HL-60/S4 treated with retinoic acid at 250 ng/mL for 4 days and 3 days (cell line): ENCODE data around the gene TMSB10.
"Not testable (repeated sequence)": the region's sequence is repeated elsewhere in the genome, so short reads cannot be mapped to it uniquely, and the experiment has no call there.

Experiments
- in situ Hi-C: fragments of 300-500 bp; cut with MboI; formaldehyde crosslinking; loops from 2 replicates; pipeline ENCODE4 v1.7.0; 2022; ENCODE audit warnings: low sequenced_read_pairs

TMSB10 gene

DNA sequence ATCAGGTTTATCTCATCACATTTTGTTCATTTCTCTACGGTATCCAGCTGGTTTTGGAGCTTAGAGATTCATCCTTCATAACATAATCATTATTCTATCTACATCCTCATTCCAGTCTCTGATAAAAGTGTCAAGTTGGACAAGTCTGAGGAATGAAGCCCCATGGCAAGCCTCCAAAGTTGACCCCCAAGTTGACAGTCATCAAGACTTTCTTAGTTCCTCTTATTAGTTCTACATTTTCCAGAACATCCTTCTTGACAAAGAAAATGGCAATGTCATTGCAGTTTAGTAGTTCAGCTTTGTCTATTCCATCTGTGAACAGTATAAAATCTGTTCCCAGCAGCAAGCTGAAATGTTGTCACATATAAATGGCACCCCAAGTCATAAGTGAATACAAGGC lies 4.5 kb upstream of the TMSB10 start:
- in situ Hi-C loops = no loop called here

DNA sequence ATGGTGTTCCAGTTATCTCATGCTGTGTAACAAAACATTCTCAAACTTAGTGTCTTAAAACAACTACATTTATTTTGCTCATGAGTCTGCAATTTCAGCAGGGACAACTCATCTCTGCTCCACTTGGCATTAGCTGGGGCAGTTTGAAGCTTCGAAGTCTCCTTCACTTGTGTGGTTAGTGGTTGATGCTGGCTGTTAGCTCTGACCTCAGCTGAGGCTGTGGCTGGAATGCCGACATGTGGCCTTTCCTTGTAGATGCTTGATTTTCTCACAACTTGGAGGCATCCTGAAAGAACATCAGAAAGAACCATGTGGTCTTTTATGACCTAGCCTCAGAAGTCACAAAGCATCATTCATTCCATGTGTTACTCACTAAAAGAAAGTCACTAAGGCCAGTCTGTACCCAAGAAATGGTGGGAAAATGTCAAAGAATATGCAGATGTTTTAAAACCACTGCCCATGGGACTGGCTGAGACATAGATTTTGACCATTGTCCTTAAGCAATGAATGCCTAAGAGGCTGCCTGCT lies 3.8 kb upstream of the TMSB10 start:
- in situ Hi-C loops = no loop called here

DNA sequence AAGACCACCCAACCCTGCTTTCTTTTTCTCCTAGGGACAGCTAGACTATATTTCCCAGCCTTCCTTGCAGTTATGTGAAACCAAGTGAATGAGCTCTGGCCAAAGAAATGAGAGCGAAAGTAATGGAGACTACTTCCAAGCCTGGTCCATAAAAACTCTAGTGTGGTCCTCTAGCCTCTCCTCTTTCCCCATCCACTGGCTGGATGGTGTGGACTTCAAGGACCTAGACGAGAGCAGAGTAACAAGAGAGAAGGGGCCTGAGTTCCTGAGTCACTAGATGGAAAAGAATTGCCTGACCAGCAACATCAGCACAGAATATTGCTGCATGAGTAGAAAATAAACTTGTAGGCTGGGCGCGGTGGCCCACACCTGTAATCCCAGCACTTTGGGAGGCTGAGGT lies 2.9 kb upstream of the TMSB10 start:
- in situ Hi-C loops = no loop called here

DNA sequence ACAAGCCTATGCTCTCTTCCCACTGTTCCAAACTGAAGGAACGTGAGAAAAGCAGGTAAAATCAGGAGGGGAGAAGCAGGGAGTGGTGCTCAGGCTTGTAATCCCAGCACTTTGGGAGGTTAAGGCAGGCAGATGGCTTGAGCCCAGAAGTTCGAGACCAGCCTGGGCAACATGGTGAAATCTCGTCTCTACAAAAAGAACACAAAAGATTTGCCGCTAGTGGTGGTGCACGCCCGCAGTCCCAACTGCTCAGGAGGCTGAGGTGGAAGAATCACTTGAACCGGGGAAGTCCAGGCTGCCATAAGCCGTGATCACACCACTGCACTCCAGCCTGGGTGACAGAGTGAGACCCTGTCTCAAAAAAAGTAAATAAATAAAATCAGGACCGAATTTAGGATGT lies 1.3 kb upstream of the TMSB10 start:
- in situ Hi-C loops = no loop called here

DNA sequence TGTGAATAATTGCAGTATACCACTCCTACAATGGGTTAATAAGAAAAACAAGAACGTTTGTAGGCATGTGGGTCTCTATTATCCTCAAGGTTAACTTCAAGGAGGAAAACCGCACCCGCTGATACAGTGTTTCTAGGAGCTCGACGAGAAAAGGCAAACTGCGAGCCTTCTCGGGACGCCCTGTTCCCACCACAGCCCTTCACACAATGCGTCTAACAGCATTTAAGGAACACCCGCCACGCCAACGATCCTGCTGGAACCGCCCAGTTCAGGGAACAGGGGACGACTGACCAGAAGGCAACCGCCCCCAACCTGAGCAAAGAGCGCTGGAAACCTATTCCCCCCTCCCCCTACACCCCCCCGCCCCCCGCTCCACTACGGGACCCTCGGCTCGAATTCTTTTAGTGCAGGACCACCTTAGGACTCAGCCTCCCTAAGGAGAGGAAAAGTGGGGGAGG lies 710 bp upstream of the TMSB10 start:
- in situ Hi-C loops = no loop called here

DNA sequence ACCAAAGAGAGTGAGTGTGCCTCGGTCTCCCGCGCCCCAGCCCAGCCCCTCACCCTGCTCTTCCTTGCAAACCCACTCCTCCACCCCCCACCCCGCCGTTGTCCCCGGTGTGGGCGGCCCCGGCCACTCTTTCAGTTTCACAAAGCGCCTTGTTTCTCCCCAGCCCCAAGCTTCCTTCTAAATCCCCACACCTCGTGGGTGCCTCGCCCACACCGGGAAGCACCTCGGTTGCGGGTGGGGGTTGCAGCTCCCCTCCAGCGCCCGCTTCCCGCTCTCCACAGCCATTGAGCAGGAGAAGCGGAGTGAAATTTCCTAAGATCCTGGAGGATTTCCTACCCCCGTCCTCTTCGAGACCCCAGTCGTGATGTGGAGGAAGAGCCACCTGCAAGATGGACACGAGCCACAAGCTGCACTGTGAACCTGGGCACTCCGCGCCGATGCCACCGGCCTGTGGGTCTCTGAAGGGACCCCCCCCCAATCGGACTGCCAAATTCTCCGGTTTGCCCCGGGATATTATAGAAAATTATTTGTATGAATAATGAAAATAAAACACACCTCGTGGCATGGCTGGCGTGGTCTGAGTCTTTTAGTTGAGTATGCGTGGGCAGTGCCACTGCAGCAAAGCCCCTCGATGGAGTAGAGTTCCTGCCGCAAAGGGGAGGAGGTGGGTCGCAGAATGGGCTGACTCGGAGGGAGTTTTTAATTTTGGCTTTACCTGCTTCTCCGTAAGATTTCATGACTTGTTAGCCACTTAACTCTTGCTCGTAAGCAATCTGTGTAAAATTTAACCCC lies 848 bp downstream of the TMSB10 start:
- in situ Hi-C loops = no loop called here

DNA sequence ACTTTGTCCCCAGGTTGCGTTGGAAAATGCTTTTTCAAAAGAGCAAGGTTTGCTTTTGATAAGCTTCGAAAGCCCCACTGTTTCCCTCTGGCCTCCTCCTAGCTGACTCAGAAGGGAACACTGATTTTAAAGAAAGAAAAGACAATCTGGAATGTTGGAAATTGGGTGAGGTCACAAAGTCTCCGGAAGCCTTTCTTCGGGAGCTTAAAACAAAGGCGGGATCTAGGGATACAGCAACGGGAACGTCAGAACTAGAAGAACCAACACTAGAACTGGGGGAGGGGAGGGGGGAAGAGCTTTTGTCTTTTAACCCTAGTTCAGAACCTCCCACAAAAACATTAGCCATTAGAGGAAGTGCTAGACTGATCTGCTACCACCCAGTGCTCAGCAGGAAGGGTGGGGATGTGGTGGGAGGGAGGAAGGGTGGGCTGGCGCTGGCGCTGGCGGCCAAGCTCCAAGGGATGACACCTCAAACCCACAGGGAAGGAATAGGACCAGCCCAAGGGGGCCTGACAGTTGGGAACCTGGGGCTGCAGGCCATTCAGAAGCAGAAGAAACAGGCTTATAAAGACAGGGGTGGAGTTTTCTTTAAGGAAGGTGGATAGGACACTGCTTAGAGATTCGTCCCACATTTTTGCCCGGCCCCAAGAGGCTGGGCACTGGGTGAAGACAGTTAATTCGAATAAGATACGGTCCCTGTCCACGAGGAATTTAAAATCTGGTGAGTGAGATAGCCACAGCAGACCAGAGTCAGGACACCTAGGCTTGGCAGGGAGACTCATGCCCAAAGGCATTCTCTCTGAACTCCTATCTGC lies 1.7 kb downstream of the TMSB10 start:
- in situ Hi-C loops = no loop called here

DNA sequence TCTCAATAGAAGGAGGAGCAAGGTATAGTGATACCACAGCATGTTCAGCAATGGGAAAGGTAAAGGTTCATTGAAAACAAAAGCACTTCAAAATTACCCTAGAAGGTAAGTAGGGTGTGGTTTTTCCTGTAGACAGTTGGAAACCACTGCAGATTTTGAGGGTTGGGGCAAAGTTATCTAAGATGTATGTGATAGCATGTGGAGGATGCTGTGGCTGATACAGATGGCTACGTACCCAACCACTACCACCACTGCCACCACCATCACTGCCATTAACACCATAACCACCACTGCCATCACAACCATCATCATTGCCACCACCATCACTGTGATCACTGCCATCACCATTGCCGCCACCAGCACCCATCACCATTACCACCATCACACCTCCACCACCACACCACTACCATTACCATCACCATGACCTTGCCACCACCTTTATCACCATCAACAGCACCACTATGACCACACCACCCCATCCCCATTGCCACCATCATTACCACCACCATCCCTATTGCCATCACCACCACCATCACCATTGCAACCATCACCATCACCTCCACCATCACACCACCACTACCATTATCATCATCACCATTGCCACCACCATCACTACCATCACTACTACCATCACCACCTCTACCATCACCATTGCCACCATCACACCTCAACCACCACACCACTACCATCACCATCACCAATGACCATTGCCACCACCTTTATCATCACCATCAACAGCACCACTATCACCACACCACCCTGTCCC lies 3.7 kb downstream of the TMSB10 start:
- in situ Hi-C loops = no loop called here

DNA sequence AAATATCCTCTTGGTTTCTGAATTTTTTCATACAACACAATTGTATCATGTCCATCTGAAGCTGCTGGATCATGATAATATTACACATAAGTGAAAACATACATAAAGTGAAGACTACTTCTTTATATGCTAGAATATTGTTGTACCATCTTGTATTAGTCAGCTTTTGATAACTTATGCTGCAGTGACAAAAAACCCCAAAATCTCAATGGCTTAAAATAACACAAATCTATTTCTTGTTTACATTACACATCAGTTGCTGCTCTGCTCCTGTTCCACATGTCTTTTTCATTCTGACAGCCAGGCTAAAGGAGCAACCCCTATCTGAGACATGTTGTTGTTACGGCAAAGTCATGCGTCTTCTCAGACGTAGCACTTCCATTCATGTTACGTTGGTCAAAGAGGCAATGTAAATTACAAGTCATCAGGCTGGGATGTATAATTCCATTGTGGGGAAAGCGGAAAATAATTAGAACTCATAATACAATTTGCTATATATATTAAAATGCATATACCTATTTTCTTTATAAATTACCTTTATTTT lies 5.8 kb downstream of the TMSB10 start:
- in situ Hi-C loops = no loop called here

DNA sequence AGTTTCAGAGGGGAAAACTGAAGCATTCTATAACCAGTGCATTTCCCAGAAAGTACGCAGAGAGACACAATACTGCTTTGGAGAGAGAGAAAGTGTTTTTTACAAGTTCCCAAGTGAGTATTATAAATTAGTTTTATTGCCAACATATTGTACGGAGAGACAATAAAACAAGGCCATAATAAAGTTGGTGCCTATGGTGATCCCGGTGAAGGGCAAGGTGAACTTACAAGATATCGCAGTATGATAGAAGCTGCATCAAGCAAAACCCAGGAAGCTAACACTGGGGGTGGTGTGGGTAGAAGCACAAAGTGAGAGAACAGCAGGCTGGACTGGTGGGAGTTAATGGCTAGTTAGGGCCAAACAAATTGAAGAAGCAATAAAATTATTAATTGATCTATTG lies 7.5 kb downstream of the TMSB10 start:
- in situ Hi-C loops = no loop called here

DNA sequence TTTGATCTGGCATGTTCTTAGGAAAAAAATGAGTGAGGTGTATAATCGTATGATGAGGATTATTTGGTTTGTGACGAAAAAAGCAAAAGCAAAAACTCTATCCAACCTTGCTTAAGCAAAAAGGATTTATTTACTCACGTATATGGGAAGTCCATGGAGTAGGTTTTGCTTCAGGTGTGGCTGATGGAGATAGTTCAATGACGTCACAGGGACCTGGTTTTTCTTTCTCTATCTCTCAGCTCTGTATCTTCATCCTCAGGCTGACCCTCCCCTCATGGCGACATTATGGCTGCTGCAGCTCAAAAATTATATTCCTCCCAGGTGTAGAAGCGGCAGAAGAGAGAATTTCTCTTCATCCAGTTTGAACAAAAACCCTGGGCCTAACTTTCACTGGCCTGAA lies 8.9 kb downstream of the TMSB10 start:
- in situ Hi-C loops = no loop called here

DNA sequence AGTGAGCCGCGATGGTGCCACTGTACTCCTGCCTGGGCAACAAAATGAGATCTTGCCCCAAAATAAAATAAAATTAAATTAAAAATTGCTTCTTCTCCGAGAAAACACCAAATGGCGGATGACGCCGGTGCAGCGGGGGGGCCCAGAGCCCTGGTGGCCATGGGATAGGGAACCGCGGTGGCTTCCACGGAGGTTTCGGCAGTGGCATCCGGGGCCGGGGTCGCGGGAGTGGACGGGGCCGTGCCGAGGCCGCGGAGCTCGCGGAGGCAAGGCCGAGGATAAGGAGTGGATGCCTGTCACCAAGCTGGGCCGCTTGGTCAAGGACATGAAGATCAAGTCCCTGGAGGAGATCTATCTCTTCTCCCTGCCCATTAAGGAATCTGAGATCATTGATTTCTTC lies 10.2 kb downstream of the TMSB10 start:
- in situ Hi-C loops = not testable (repeated sequence)

DNA sequence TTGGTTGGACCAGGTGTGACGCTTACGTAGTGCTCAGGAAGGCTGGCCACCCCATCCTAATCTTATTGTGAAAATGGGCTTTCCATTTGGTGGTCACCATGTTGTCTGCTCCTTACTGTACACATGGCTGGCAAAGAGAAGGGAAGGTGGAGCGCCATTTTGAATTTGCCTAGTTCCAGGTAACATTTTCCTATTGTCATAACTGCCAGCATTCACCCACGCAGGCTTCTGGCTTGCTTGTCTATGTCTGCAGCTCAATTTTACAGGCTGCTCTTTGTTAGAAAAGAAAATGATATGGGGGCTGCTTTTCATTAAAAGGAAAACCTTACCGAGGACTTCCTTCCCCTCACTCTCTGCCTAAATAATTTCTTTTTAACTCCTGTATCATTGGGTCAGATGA lies 12.4 kb downstream of the TMSB10 start:
- in situ Hi-C loops = not testable (repeated sequence)

DNA sequence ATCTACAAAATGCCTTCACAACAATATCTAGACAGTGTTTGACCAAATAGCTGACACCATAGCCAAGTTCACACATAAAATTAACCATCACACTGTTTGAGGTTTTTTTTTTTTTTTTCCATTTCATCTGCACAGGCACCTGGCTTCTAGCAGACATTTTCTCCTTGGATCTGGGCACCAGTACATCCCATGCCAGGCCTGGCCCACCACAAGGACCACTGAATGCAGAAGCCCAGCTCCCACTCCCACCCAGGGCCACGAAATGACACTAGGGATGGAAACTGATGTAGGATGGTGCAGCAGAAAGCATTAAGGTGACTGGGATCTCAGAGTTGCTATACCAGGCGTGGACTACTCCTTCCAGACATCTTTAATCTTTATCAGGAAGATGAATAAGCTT lies 13.0 kb downstream of the TMSB10 start:
- in situ Hi-C loops = no loop called here

DNA sequence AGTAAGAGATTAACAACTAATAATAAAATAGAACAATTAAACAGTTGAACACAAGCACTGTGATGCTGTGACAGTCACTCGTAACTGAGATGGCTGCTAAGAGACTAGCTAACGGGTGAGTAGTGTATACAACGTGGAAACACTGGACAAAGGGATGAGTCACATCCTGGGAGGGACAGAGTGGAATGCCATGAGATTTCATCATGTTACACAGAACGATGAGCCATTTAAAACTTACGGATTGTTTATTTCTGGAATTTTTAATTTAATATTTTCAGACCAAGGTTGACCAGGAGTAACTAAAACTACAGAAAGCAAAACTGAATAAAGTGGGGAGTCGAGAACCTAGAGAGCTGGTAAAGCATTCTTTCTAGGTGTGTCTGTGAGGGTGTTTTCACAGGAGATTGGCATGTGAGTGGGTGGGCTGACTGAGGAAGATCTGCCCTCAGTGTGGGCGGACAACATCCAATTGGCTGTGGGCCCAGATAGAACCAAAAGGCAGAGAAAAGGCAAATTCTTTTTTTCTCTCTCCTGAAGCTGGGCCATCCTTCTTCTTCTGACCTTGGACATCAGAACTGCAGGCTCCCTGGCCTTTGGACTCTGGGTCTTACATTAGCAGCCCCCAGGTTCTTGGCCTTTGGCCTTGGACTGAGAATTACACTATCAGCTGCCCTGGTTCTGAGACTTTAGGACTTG lies 14.6 kb downstream of the TMSB10 start:
- in situ Hi-C loops = no loop called here

DNA sequence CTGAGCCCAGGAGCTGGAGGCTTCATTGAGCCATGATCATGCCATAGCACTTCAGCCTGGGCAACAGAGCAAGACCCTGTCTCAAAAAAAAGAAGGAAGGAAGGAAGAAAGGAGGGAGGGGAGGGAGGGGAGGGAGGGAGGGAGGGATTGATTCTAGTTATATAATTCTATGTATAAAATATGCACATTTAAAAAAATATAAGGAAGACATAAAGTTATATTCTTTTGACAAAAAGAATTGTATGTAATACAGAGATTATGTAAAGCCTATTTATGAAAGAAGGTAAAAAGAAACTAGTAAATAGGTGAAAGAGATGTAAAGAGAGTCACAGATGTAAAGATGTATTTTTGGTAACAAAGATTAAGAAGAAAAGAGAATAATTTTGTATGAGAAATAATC lies 17.6 kb downstream of the TMSB10 start:
- in situ Hi-C loops = no loop called here

DNA sequence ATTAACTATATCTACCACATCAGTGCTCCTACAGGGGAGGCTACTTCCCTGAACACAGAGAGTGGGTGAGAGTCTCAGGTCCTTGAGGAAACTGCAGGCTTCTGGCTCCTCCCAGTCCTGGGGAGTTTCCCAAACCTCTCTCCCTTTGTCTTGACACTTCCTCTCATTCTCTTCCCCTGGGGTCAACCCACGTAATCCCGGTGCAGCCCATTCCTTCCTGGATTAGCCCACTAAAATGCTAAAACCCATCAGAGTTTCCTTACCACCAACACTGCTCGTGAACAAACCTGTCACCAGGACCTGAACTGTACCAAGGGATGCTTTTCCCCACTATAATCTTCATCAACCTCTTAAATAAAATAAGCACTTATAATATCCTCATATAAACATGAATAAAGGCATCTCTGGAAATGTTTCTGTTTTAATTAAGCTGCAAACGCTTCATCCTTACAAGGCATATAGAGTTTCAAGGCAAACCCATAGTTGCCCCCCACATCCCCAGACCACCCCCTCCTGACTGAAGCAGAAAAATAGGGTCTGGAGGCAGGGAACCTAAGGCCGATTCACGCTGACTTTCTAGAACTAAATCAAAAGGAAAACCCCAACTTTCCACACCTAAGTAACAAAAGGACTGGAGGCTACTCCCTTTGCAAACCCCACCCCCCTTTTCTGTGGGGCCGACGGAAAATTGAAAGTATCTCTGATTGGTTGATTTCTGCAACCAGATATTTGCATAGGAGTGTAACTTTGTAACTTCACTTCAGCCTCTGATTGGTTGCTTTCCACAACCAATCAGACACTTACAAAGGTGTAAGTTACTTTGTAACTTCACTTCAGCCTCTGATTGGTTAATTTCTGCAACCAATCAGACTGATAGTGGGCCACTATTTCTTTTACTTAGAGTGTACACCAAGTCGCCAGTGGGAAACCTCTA lies 19.0 kb downstream of the TMSB10 start:
- in situ Hi-C loops = loop anchor here (25.0 kb wide), 1 partner anchor 363 kb away; no protein-coding TSS in a partner anchor

DNA sequence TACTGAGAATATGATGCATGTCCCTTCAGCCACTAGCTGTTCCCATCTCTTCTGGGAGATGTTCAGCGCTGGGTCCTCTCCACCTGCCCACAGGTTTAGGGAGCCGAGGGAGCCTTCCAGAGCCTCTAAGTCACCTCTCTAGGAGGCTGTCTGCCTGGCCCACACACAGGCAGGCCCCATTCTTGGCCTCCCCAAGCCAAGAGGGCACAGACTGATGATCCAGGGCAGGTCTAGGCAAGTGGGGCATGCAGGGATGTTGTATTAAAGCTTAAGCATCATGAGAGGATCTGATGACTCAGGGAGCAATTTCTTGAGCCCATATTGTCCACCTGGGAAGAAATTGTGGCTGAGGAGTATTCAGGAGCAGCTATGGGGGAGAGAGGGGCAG lies 19.9 kb downstream of the TMSB10 start:
- in situ Hi-C loops = loop anchor here (25.0 kb wide), 1 partner anchor 362 kb away; no protein-coding TSS in a partner anchor

DNA sequence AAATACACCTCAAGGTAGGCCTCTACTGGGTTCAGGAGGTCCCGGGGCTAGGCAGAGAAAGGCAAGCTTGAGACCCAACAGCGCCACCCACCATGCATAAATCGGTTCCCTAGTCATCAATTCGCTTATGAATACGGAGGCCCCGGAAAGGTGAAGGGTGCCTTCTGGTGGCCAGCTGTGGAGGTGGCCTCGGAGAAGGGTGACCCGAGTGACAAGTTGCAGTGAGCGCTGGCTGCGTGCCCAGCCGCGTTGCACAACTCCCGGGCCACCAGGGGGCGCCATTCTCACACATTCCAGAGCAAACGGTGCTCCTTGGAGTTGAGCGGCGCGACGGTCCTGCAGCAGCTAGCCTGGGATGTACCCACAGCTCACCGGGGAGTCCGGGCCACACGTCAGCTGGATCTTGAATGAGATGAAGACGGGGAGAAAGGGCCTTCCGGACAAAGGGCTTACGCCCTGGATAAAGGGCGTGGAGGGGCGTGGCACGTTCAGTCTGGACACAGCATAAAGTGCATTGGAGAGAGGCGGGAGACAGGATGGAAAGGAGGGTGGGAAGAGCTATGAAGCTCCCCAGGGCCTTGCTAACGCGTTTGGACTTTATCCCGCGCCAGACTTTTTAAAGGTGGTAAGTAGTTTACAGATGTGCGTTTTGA lies 20.4 kb downstream of the TMSB10 start:
- in situ Hi-C loops = loop anchor here (25.0 kb wide), 1 partner anchor 361 kb away; no protein-coding TSS in a partner anchor
